GM12891 (cell line): ENCODE measurements around the gene ITSN1.

Experiments
- DNase-seq: peaks from one replicate; pipeline ENCODE4 v3.0.0; 2011; ENCODE audit warnings: low spot score; ENCODE audit not compliant: insufficient read length
- FAIRE-seq: peaks from 2 replicates; lab custom pipeline; 2011; peaks lifted over from hg19 to GRCh38; lab: Jason Lieb, UNC
- PAX5 ChIP-seq: IDR thresholded peaks from 2 replicates; pipeline ENCODE4 v1.6.1; 2011; ENCODE audit warnings: low read length, moderate library complexity, mild to moderate bottlenecking; ENCODE audit not compliant: insufficient read depth, severe bottlenecking
- POLR2A ChIP-seq: IDR thresholded peaks from 2 replicates; pipeline ENCODE4 v1.6.1; 2011; ENCODE audit warnings: low read depth, low read length, control low read depth
- POLR2AphosphoS5 ChIP-seq: IDR thresholded peaks from 2 replicates; pipeline ENCODE4 v1.6.1; 2011; ENCODE audit warnings: low read depth, low read length, control low read depth
- POU2F2 ChIP-seq: IDR thresholded peaks from 2 replicates; pipeline ENCODE4 v1.6.1; 2011; ENCODE audit warnings: low read depth, mild to moderate bottlenecking, control low read depth, low read length, moderate library complexity
- SPI1 ChIP-seq: IDR thresholded peaks from 2 replicates; pipeline ENCODE4 v1.6.1; 2011; ENCODE audit warnings: low read depth, low read length, control low read depth
- TAF1 ChIP-seq: IDR thresholded peaks from 2 replicates; pipeline ENCODE4 v1.6.1; 2011; ENCODE audit warnings: low read depth, low read length, control low read depth

Gene ITSN1

GRCh38 chr21:33739701-33740100, 97.4 kb downstream of the ITSN1 start:
- no peak for DNase-seq
- TF ChIP-seq SPI1: no peak
- no peak for TF ChIP-seq POU2F2
- no peak for TF ChIP-seq TAF1
- TF ChIP-seq POLR2AphosphoS5: no peak
- TF ChIP-seq PAX5: no peak
- no peak for TF ChIP-seq POLR2A
- no peak for FAIRE-seq

- no peak for FAIRE-seq
These were observed 105.1 kb downstream of the ITSN1 start for GRCh38 chr21:33747420-33747819.

DNA sequence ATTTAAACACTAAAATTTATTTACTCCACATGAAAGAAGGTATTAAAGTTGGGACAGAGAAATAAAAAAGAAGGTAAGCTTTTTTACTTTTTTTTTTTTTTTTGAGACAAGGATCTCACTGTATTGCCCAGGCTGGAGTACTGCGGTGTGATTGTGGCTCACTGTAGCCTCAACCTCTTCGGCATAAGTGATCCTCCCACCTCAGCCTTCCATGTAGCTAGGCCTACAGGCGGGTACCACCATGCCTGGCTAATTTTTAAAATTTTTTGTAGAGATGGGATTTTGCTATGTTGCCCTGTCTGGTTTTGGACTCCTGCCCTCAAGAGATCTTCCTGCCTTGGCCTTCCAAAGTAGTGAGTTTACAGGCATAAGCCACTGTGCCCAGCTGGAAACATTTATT, 106.6 kb downstream of the ITSN1 start:
- DNase-seq: no peak
- FAIRE-seq: no peak
- no peak for TF ChIP-seq POLR2AphosphoS5
- no peak for TF ChIP-seq PAX5
- TF ChIP-seq POLR2A: no peak
- TF ChIP-seq POU2F2: no peak
- no peak for TF ChIP-seq SPI1
- TF ChIP-seq TAF1: no peak

More at GRCh38 chr21:33747420-33747819, 105.1 kb downstream of the ITSN1 start:
- no peak for TF ChIP-seq POU2F2
- no peak for TF ChIP-seq TAF1
- TF ChIP-seq PAX5: no peak
- TF ChIP-seq POLR2AphosphoS5: no peak
- TF ChIP-seq POLR2A: no peak
- no peak for TF ChIP-seq SPI1
- DNase-seq: no peak

GRCh38 chr21:33750017-33750416, 107.7 kb downstream of the ITSN1 start:
- DNase-seq (no peak), FAIRE-seq (no peak)
- TF ChIP-seq POU2F2 (no peak), POLR2AphosphoS5 (no peak), SPI1 (no peak), TAF1 (no peak), PAX5 (no peak), POLR2A (no peak)

DNA sequence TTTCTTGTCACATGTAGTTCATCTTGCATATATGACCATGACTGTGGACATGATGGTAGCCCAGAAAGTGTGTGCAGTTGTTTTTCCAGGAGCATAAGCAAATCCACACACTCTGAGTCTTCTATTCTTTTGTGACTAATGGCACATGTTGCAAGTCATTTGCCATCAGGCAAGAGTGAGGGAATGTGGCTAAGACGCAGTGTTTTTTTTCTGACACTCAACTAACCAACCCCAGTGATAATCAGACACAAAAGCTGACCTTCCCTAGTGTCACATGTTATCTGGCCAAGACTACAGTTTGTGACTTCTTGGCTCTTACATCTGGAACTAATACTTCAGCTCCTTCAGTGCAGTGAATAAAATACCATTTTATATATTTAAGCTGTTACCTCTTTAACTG, 108.8 kb downstream of the ITSN1 start:
- DNase-seq (no peak), FAIRE-seq (no peak)
- TF ChIP-seq POLR2AphosphoS5 (no peak), TAF1 (no peak), SPI1 (no peak), POLR2A (no peak), PAX5 (no peak), POU2F2 (no peak)

- DNase-seq: no peak
- TF ChIP-seq SPI1 (no peak), POU2F2 (no peak), POLR2A (no peak), POLR2AphosphoS5 (no peak), TAF1 (no peak), PAX5 (no peak)
- FAIRE-seq: no peak
These were observed 109.2 kb downstream of the ITSN1 start for GRCh38 chr21:33751533-33751932.

DNA sequence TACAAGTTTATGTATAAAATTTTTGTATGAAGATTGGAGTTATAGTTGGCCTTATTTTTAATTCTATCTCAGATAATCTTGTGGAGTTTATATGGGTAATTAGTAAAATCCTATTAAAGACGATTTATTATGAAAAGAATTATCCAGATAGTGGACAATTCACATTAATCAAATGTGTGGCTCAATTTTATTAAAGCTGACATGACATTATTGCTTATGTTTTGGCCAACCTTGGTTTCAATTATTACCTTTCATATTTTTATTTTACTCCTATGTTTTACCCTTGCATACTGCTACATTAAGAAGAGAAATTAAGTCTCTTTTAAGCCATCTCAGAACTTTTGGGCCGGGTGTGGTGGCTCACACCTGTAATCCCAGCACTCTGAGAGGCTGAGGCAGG, 110.0 kb downstream of the ITSN1 start:
- DNase-seq (no peak), FAIRE-seq (no peak)
- TF ChIP-seq TAF1 (no peak), SPI1 (no peak)

DNA sequence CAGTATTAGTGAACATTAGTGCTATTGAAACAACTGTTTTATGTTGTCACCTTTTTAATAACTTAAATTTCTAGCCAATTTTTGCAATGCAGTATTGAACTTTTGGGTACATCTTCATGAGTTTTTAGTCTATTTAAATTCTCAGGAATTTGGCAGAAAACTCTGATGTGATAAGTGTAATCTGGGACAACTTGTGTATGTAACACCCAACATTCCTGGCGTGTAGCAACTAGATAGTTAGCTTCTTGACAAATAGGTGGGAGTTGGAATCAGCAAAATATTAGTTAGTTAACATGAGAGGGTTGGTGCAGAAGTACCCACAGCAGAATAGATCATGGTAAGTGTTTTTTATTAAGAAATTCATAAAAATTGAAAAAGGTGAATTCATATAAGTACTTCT, 111.6 kb downstream of the ITSN1 start:
- TF ChIP-seq POU2F2: no peak
- no peak for TF ChIP-seq POLR2AphosphoS5
- no peak for TF ChIP-seq PAX5
- no peak for TF ChIP-seq SPI1
- no peak for TF ChIP-seq TAF1
- TF ChIP-seq POLR2A: no peak
- FAIRE-seq (no peak), DNase-seq (no peak)

- FAIRE-seq: no peak
These were observed 112.2 kb downstream of the ITSN1 start for GRCh38 chr21:33754481-33754880.

GRCh38 chr21:33755354-33755753, 113.1 kb downstream of the ITSN1 start:
- no peak for FAIRE-seq
- no peak for TF ChIP-seq POLR2AphosphoS5
- no peak for TF ChIP-seq PAX5
- TF ChIP-seq POU2F2: no peak
- no peak for TF ChIP-seq TAF1
- TF ChIP-seq POLR2A: no peak
- no peak for TF ChIP-seq SPI1
- DNase-seq: no peak

More at GRCh38 chr21:33754481-33754880, 112.2 kb downstream of the ITSN1 start:
- DNase-seq: no peak
- TF ChIP-seq POU2F2: no peak
- TF ChIP-seq POLR2AphosphoS5: no peak
- TF ChIP-seq PAX5: no peak
- TF ChIP-seq POLR2A: no peak
- TF ChIP-seq TAF1: no peak
- no peak for TF ChIP-seq SPI1
